ENCODE results near the gene NOL4L. TPM values are rescaled to one million over a fixed set of nuclear protein-coding genes. Genes with fewer than 3 reads are reported as not detected.
"Not testable (repeated sequence)": the region's sequence is repeated elsewhere in the genome, so short reads cannot be mapped to it uniquely, and the experiment has no call there.

Gene NOL4L
- total RNA-seq, 1 donor from 2014 or later: 13.2 TPM

- no peak overlapping the region for H3K27ac Mint-ChIP-seq
- DNase-seq (ENCODE audit: low spot score): no peak
- intact Hi-C loops (cut with micrococcal nuclease): no loop called here
- no peaks in the 10 kb centered on the region for H3K4me1 Mint-ChIP-seq (ENCODE audit: low read depth)
- H3K27me3 Mint-ChIP-seq (ENCODE audit: low read depth): no peaks in the 10 kb centered on the region
- H3K36me3 Mint-ChIP-seq (ENCODE audit: low read depth): peaks cover 3% of the 10 kb centered on the region
- no peaks in the 10 kb centered on the region for H3K9me3 Mint-ChIP-seq
- H3K4me3 Mint-ChIP-seq (ENCODE audit: low read depth): no peak overlapping the region
Observed at GRCh38 chr20:32494483-32495216, 90.5 kb downstream of the NOL4L start.

DNA sequence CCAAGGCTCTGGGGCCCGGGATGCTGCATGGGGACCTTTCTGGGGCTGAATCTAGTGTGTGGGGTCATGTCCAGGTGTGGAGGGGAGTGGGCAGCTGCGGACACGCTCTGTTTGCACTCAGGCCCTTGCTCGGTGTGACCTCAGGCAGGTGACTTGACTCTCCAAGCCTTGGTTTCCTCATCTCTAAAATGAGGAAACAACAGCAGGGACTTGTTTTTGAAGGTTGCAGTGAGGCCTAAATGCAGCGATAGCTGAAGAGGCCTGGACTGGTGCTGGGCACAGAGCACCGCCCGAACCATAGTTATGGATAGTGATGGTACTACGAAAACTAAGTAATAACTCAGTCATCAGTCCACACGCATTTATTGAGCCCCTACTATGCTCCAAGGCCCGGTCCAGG lies 91.8 kb downstream of the NOL4L start:
- intact Hi-C loops (cut with micrococcal nuclease): no loop called here
- H3K9me3 Mint-ChIP-seq: no peaks in the 10 kb centered on the region
- no peak for DNase-seq (ENCODE audit: low spot score)
- no peak overlapping the region for H3K4me3 Mint-ChIP-seq (ENCODE audit: low read depth)
- H3K36me3 Mint-ChIP-seq (ENCODE audit: low read depth): peaks cover under 1% of the 10 kb centered on the region
- no peak overlapping the region for H3K27ac Mint-ChIP-seq
- H3K27me3 Mint-ChIP-seq (ENCODE audit: low read depth): no peaks in the 10 kb centered on the region
- no peaks in the 10 kb centered on the region for H3K4me1 Mint-ChIP-seq (ENCODE audit: low read depth)

- H3K36me3 Mint-ChIP-seq (ENCODE audit: low read depth); H3K27me3 Mint-ChIP-seq (ENCODE audit: low read depth); H3K4me3 Mint-ChIP-seq (ENCODE audit: low read depth); DNase-seq (ENCODE audit: low spot score); H3K9me3 Mint-ChIP-seq; H3K27ac Mint-ChIP-seq; H3K4me1 Mint-ChIP-seq (ENCODE audit: low read depth); intact Hi-C loops (cut with micrococcal nuclease): not testable (repeated sequence)
Observed at GRCh38 chr20:32491764-32492151, 93.4 kb downstream of the NOL4L start.

- Mint-ChIP-seq H3K4me1 (ENCODE audit: low read depth) (no peaks in the 10 kb centered on the region), H3K4me3 (ENCODE audit: low read depth) (no peak overlapping the region), H3K27me3 (ENCODE audit: low read depth) (no peaks in the 10 kb centered on the region), H3K27ac (no peak overlapping the region), H3K36me3 (ENCODE audit: low read depth) (peaks cover 10% of the 10 kb centered on the region), H3K9me3 (no peaks in the 10 kb centered on the region)
- no peak for DNase-seq (ENCODE audit: low spot score)
- intact Hi-C loops (cut with micrococcal nuclease): no loop called here
Observed at GRCh38 chr20:32490942-32491763, 94.0 kb downstream of the NOL4L start.

GRCh38 chr20:32488066-32488838 lies 96.9 kb downstream of the NOL4L start:
- H3K4me1 Mint-ChIP-seq (ENCODE audit: low read depth): peaks cover 9% of the 10 kb centered on the region
- DNase-seq (ENCODE audit: low spot score): no peak
- no peaks in the 10 kb centered on the region for H3K27me3 Mint-ChIP-seq (ENCODE audit: low read depth)
- H3K36me3 Mint-ChIP-seq (ENCODE audit: low read depth): peaks cover 15% of the 10 kb centered on the region
- H3K4me3 Mint-ChIP-seq (ENCODE audit: low read depth): no peak overlapping the region
- H3K9me3 Mint-ChIP-seq: no peaks in the 10 kb centered on the region
- no peak overlapping the region for H3K27ac Mint-ChIP-seq
- intact Hi-C loops (cut with micrococcal nuclease): no loop called here

- peaks cover 15% of the 10 kb centered on the region for H3K36me3 Mint-ChIP-seq (ENCODE audit: low read depth)
- DNase-seq (ENCODE audit: low spot score): no peak
- no peaks in the 10 kb centered on the region for H3K9me3 Mint-ChIP-seq
- no peak overlapping the region for H3K27ac Mint-ChIP-seq
- H3K27me3 Mint-ChIP-seq (ENCODE audit: low read depth): no peaks in the 10 kb centered on the region
- H3K4me3 Mint-ChIP-seq (ENCODE audit: low read depth): no peak overlapping the region
- H3K4me1 Mint-ChIP-seq (ENCODE audit: low read depth): peaks cover 9% of the 10 kb centered on the region
- intact Hi-C loops (cut with micrococcal nuclease): no loop called here
Observed at GRCh38 chr20:32487381-32487780, 97.8 kb downstream of the NOL4L start.

- Mint-ChIP-seq H3K4me1 (ENCODE audit: low read depth) (peaks cover 9% of the 10 kb centered on the region), H3K36me3 (ENCODE audit: low read depth) (peaks cover 15% of the 10 kb centered on the region), H3K4me3 (ENCODE audit: low read depth) (peak overlapping the region; percentile 89), H3K27me3 (ENCODE audit: low read depth) (no peaks in the 10 kb centered on the region), H3K9me3 (no peaks in the 10 kb centered on the region), H3K27ac (peak overlapping the region; percentile 72)
- intact Hi-C loops (cut with micrococcal nuclease): loop anchor here (1.0 kb wide), 1 partner anchor 127 kb away; no protein-coding TSS in a partner anchor
- no peak for DNase-seq (ENCODE audit: low spot score)
Observed at GRCh38 chr20:32485770-32486478, 99.2 kb downstream of the NOL4L start.

- Mint-ChIP-seq H3K36me3 (ENCODE audit: low read depth) (peaks cover 15% of the 10 kb centered on the region), H3K4me3 (ENCODE audit: low read depth) (peak overlapping the region; percentile 89), H3K27me3 (ENCODE audit: low read depth) (no peaks in the 10 kb centered on the region), H3K4me1 (ENCODE audit: low read depth) (peaks cover 9% of the 10 kb centered on the region), H3K27ac (peak overlapping the region; percentile 85), H3K9me3 (no peaks in the 10 kb centered on the region)
- DNase-seq (ENCODE audit: low spot score): peak; percentile 76
- intact Hi-C loops (cut with micrococcal nuclease): loop anchor here (1.0 to 5.0 kb wide), 2 partner anchors 126 to 278 kb away; partner anchors contain the start of genes PLAGL2 and POFUT1
Observed at GRCh38 chr20:32484958-32485769, 100.0 kb downstream of the NOL4L start.

DNA sequence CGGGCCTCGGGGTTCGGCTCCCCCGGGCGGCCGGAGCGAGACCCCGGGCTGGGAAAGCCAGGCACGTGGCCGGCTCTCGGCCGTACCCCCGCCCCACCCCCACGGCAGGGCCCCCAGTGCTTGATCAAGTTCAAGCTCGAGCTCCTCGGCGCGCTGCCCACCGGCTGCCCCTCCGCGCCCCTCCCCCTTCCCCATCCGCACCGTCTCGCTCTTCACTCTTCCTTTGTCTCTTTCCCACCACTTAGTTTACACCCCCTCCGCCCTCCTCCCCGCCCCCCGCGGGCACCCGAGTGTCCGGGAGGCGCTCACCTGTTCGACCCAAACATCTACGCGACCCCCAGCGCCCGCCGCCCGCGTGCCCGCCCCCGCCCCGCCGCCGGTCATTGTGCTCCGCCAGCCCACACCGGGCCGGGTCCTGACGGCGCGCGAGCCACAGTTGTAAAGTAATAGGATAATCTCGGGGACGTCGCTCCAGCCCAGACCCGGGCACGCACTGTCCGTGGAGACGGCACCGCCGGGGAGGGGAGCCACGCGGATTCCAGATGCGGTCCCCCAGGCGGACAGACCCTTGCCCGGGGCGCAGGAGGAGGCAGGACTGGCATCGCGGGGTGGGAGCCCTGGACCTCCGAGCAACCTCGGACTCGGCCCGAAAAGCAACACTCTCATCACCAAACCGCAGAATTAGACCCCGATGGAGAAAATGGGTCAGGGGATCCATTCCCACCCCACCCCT lies 100.7 kb downstream of the NOL4L start:
- Mint-ChIP-seq H3K27ac (no peak overlapping the region), H3K36me3 (ENCODE audit: low read depth) (peaks cover 15% of the 10 kb centered on the region), H3K4me3 (ENCODE audit: low read depth) (peak overlapping the region; percentile 68), H3K9me3 (no peaks in the 10 kb centered on the region), H3K27me3 (ENCODE audit: low read depth) (no peaks in the 10 kb centered on the region), H3K4me1 (ENCODE audit: low read depth) (peaks cover 9% of the 10 kb centered on the region)
- intact Hi-C loops (cut with micrococcal nuclease): loop anchor here (5.0 kb wide), 1 partner anchor 277 kb away; the partner anchor contains the start of genes PLAGL2 and POFUT1
- DNase-seq (ENCODE audit: low spot score): no peak

GRCh38 chr20:32483351-32484224 lies 101.5 kb downstream of the NOL4L start:
- peak; percentile 28 for DNase-seq (ENCODE audit: low spot score)
- Mint-ChIP-seq H3K36me3 (ENCODE audit: low read depth) (peaks cover 15% of the 10 kb centered on the region), H3K4me3 (ENCODE audit: low read depth) (peak overlapping the region; percentile 79), H3K27ac (no peak overlapping the region), H3K27me3 (ENCODE audit: low read depth) (no peaks in the 10 kb centered on the region), H3K9me3 (no peaks in the 10 kb centered on the region), H3K4me1 (ENCODE audit: low read depth) (peaks cover 9% of the 10 kb centered on the region)
- intact Hi-C loops (cut with micrococcal nuclease): loop anchor here (5.0 kb wide), 1 partner anchor 276 kb away; the partner anchor contains the start of genes PLAGL2 and POFUT1

Measured in activated T-helper 2 cell treated with anti-CD3 and anti-CD28 coated beads, Interferon-gamma antibody, Interleukin-2, Interleukin-4, amounts not matched to agents 10 μg/mL and 5 μg/mL and 100 μg/mL, durations not matched to agents 14 hours and 24 hours and 36 hours (primary cell).